ENCODE data around the gene OXCT1.

The OXCT1 gene

DNA sequence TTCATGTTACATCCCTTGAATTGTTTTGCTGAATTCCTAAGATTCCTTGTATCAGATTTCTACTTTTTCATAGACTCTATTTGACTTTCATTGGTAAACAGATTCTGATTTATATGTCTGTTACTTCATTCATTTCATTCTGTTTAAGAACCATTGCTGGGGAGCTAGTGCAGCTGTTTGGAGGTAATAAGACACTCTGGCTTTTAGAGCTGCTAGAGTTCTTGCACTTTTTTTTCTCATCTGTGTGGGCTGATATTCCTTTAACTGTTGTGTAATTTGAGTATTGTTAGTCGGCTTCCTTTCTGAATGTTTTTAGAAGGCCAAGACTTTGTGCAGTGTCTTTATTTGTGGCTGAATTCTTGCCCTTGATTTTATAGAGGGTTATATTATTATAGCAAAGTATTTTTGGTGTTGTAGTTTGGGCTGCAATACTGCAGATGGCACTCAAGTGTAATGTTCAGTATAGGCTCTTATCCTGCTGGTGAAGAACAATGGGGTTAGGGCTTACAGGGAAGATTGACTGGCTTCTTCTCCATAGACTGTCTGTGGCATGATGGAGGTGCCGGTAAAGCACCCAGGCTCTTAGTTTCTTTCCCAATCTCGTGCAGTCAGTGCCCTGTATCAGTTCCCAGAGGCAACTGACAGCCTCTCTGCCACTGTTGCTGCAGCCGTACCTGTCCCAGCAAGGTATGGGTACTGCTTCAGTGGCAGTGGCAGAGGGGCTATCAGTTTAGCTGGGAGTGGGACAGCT, 162.2 kb downstream of the OXCT1 start:
- DNase-seq, result no peak

DNA sequence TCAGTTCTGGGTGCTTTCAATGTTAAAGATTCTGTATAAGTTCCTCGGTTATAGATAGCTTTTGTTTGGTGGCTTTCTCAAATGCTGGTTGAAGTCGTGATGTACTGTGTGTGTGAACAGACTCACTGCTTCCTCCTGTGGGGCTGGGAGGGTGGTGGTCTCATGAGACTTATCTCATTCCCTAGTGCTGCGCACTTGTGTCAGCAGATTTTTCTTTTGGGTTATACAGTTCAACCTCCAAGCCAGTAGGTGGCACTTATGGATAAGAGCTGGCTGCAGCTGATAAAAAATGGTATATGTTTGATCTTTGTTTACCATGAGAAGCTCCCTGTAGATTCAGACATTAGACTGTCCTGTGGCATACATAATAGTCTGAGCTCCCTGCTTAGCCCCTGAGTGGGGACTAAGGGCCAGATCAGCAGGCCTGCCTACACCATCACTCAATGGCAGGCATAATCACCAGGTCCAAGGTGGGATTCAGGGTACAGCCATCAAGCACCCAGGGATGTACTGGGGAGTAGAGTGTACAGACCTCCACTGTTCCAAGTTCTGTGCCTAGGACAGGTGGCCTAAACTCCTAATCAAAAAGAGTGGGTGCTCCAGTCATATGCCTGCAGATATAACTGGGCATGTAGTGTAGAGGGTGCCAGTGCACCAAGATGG, 174.2 kb downstream of the OXCT1 start:
- DNase-seq, result no peak

DNA sequence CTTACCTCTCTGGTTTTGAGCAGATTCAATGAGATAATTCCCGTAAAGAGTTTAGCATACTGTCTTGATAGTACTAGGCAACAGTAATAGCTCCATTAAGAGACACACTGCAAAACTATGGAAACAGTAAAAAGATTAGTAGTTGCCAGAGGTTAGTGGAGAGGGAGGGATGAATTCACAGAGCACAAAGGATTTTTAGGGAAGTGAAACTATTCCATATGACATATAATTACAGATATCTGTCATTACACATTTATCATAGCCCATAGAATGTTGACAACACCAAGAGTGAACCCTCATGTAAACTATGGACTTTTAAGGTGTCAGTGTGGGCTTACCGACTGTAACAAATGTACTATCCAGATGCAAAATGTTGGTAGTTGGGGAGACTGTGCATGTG, 183.5 kb downstream of the OXCT1 start:
- DNase-seq, result no peak

DNA sequence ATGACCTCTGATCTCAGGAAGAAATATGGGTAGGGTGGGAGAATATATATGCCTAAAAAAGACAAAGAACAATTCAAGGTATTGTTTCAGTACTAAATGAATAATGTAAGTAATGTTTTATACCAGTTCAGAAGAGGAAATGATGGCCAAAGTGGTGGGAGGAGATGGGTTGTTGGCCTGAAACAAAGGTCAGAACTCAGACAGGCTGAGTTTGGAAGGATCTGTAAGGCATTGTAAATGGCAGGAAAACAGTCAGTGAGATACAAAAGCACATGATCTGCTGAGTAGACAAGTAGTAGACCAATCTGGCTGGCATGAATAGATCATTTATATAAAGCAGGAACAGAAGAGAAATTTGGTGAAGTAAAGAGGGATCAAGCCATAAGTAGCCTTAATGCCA, 184.0 kb downstream of the OXCT1 start:
- DNase-seq, result no peak

DNA sequence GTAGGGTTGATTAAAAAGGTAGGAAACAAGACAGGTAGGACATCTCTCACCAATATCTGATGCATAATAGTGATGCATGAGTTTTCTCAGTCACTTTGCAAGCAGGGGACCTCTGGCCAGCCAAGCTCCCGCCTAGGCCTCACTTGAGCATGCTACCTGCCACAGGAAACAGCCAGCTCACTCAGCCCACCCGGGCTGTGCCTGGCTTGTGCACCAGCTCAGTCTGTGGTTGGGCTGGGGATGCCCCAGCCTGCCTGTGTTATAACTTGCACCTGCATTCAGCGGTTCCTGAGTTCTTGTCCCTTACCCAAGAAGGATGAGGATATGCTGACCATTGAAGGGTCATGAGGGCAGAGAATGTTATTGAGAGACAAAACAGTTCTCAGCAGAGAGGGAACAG, 187.0 kb downstream of the OXCT1 start:
- DNase-seq, result no peak

DNA sequence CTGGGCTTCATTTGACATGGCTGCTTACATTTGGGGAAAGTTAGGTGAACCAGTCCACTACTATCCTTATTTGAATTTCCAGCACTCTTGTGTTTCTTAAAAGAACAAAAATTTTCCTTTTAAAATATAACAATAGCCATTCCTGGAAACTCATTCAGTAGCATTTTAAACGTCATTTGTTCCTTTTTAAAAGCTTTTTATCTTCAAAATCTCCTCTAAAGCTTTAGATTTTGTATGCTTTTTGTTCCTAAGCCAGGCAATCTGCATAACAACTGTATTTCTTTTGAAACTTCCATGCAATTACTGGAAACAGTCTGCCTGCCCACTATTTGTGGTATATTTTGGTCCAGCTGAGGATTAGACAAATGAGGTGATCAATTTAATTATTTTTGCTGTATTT, 187.6 kb downstream of the OXCT1 start:
- DNase-seq, result no peak

DNA sequence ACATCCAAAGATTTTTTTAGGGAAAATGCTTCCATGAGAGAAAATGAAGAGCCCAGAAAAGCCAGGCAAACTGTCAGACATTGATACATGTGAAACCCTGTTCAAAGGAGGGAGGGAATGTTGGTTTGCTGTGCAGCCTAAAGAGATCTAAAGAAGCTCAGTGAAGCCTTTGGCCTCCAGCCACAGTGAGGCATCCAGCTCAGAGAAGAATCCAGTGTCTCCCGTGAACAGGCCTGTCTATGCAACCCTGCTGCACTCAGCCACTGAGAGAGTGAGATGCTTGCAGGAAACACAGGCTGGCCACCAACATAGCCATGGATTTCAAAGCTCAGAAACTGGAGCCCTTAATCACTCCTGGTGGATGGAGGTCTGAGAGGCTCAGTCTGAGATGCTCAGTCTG, 188.4 kb downstream of the OXCT1 start:
- no peak for DNase-seq
